Renal pelvis (tissue), 4 donors: ENCODE data around the gene LUC7L2. TPM values are rescaled to one million over a fixed set of nuclear protein-coding genes. Genes with fewer than 3 reads are reported as not detected.
"Not testable (repeated sequence)": the region's sequence is repeated elsewhere in the genome, so short reads cannot be mapped to it uniquely, and the experiment has no call there.

Source experiments
- DNase-seq: peaks from one replicate; pipeline ENCODE4 v3.0.0-alpha.2; 2013
- polyA plus RNA-seq, 3 donors: library from polyadenylated mRNA; unstranded; fragments of 120-200 nt; gene quantifications; one replicate each; pipeline ENCODE4 v1.2.1, GENCODE V29; 2013; ENCODE audit not compliant: insufficient read length in 3 of 3

LUC7L2 gene
- polyA plus RNA-seq, 3 donors: 107 to 171 (median 167) TPM

DNA sequence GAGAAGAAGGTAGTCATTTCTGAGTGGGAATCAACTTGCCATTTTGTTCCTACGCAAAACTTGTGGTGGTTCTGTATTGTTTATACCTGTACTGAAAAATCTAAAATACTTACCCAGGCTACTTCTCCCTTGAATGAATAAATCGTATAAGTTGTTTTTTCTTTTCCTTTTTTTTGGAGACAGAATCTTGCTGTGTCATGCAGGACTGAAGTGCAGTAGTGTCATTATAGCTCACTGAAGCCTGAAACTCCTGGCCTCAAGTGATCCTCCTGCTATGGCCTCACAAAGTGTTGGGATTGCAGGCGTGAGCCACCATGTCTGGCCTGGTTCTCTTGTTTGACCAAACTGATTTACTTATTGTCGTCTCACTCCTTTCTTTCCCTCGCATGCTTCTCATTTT lies 27.9 kb downstream of the LUC7L2 start:
- DNase-seq: no peak

DNA sequence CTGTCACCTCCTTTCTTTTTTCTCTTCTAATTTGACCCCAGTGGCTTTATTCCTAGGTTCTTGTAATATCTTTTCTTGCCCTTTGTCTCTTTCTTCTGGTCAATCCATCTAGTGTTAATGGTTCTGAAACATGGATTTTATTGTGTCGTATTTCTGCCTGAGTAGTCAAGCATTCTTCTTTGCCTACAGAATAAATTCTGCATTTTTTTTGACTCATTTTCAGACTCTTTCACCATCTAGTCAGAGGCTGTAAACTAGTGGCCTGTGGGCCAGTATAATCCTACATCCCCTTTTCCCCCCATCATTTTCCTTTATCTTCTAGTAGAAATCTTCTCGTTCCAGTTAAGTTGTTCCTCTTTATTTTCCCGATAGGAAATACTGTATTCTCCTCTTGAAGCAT lies 29.4 kb downstream of the LUC7L2 start:
- no peak for DNase-seq

DNA sequence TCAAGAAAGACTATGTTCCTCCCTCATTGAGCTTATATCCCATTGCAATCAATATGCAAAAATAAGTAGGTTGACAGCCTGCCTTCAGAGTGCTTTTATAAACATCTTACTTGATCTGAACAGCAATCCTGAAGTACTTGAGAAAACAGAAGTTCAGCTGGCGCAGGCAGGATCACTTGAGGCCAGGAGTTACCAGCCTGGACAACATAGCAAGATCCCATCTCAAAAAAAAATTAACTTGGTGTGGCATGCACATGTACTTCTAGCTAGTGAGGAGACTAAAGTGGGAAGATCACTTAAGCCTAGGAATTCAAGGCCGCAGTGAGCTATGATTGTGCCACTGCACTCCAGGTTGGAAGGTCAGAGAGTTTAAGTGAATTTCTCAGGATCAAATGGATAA lies 30.1 kb downstream of the LUC7L2 start:
- no peak for DNase-seq

DNA sequence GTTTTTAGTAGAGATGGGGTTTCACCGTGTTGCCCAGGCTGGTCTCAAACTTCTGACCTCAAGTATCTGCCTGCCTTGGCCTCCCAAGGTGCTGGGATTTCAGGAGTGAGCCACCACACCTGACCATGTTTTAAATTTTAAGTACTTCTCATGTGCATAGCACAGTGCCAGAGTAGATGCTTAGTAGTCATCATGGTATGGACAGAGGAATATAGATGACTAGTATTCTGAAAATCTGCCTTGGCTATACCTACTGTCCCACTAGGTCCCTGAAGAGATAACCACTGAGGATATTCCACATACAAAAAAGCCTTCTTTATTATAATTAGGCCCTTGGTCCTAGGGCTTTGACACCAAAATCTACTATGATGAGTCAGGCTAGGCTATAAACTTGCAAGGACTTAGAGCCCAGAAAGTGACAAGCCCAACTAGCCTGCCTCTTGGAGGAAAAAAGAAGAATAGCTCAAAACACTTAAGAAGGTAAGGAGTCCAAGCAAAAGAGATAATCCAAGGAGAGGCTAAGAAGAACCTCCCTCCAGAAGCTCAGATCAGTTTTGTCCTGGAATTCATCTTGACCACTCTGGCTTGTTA lies 34.0 kb downstream of the LUC7L2 start:
- DNase-seq: no peak

DNA sequence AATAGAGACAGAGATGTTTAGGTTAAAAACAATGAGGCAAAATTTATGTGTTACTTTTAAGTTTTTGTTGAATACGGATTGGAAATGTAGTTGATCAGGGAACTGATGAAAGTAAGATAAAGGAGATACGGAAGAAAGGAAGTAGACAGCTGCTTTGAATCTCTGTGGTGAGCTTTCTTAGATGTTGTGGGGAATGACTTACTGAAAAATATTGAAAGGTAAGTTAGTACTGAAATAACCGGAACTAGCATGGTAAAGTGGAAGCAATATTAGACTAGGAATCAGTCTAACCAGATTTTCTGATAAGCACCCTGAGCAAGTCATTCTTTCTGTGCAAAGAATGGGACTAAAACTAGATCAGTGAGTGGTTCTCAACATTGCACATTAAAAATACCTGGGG lies 34.8 kb downstream of the LUC7L2 start:
- DNase-seq: no peak

DNA sequence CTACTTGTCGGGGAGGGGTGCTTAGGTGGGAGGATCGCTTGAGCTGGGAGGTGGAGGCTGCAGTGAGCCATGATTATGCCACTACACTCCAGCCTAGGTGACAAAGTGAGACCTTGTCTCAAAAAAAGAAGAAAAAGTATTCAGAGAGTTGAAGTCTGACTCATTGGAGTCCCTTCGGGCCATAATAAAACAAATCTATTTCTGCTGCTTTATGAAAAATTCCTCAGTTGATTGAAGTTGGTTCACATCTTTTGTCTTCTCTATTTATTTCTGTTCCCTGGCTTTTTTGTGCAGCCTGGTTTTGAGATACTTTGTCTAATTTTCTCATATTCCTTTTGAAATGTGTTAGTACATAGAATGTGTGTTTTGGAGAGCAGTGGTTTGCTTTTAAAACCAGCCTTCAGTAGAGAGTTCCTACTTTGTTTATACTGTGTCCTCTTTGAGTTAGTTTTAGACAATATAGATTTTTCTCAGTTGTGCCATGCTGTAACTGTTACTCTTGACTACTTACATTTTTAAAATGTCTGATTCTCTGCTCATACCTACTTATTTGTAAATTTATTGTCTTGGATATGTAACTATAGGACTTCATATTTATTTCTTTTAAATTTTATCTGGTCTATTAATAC lies 36.7 kb downstream of the LUC7L2 start:
- DNase-seq: no peak

DNA sequence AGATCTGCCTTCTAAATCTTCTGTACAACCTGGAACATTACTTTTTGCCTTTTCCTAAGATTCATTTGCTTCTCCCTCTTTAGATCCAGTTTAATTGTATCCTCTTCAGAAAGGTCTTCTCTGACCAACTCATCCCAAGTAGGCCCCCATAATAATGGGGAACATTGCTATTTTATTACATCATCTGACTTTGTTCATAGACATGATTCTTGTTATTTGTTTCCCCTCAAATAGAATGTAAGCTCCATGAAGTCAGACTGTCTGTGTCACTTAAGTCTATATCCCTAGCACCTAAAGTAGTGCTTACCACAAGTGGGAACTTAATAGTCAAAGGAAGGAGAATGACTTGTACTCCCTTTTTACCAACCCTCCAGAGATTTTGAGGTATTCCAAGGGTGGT lies 37.5 kb downstream of the LUC7L2 start:
- DNase-seq: no peak

DNA sequence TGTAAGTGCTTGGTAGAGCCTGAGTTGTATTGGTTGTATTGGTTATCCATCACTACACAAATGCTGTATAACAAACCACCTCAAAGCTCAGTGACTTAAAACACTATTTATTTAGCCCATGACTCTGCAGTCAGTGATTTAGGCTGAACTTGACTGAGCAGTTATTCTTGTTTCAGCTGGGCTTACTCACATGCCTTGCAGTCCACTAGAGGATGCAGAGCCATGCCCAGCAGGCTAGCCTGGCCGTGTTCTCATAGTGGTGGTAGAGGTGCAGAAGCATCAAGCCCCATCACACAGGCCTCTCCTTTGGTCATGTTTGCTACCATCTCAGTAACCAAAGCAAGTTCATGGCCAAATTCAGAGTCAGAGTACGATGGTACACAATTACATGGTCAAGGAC lies 43.9 kb downstream of the LUC7L2 start:
- no peak for DNase-seq

DNA sequence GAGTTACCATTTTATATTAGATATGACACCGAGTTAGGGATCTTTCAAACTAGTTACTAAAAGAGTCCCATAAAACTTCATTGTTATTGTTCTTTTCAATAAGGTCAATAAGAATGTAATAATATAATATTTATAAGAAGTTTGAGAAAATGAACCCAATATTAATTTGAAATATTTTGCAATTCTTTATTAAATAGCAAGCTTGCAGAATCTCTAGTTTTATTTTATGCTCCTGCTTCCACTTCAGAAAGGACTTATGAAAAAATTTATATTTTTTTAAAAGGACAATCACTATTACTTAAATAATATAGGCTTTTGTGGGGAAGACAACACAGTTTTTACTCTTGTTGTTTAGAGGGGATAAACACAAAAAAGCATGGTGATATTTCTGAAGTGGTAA lies 47.9 kb downstream of the LUC7L2 start:
- no peak for DNase-seq

DNA sequence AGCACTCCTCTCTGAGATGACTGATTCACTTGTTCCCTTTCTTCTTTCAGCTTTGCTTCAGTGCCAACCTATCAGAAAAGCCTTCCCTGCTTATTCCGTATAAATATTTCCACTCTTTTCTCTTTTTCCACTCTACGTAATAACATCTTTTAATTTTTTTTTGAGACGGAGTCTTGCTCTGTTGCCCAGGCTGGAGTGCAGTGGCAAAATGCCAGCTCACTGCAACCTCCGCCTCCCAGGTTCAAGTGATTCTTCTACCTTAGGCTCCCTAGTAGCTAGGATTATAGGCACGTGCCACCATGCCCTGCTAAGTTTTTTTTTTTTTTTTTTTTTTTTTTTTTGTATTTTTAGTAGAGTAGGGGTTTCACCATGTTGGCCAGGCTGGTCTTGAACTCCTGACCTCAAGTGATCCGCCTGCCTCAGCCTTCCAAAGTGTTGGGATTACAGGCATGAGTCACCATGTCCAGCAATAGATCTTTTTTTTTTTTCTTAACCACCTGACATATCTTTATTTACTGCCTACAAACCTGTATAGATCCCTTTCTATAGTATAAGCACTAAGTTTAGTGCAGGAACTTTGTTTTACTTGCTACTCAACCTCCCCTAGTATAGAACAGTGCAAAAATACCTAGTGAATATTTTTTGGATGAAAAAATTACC lies 55.2 kb downstream of the LUC7L2 start:
- DNase-seq: not testable (repeated sequence)

DNA sequence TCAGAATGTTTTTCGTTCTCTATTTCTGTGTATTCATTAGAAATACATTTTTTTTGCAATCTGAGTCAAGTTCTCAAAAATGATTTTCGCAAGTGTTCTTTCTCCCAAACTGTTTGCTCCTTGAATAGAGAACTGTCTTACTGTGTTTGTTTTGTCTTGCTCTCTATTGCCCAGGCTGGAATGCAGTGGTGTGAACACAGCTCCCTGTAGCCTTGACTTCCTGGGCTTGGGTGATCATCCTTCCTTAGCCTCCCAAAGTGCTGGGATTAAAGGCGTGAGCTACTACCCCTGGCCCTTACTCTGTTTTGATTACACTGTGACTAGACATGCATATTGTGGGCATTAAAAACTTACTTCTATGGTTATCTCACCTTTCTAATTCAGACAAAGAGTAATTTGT lies 56.7 kb downstream of the LUC7L2 start:
- no peak for DNase-seq

DNA sequence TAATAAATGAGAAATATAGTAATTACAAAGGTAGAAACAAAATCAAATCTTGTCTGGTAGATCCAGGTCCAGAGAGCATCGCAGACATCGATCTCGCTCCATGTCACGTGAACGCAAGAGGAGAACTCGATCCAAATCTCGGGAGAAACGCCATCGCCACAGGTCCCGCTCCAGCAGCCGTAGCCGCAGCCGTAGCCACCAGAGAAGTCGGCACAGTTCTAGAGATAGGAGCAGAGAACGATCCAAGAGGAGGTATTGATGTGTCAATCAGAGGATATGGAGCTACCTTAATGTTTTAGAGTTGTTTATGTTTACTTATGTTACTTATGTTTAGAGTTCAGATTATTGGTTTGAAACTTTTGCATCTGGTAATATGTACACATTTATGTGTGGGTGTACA lies 57.8 kb downstream of the LUC7L2 start:
- DNase-seq: no peak

DNA sequence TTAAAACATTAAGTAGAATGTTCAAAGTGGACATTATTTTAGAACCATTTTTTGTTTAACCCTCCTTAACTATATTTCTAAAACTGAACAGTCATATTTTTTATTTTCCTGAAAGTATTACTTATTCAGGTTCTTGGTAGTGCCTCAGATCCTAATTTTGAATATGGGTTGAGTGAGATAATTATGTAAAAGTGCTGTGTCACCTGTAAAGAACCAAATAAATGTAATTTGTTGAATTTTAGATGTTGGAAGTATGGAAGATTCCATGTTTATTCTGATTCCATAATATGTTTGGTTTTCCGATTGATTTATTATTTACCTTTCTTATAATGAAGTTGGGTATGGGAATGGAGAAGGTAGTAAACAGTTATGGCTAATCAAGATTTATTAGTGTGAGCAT lies 61.4 kb downstream of the LUC7L2 start:
- DNase-seq: no peak

DNA sequence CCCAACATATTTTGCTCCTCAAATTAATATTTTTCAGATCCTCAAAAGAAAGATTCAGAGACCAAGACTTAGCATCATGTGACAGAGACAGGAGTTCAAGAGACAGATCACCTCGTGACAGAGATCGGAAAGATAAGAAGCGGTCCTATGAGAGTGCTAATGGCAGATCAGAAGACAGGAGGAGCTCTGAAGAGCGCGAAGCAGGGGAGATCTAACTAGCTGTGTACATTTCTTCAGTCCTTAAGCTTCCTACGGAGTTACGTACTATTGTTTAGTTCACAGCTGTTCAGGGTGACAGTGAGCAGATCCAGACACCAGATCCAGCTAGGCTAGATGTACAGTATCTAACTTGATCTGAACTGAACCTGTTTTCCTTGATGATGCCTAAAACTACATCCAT lies 62.4 kb downstream of the LUC7L2 start:
- DNase-seq: no peak

DNA sequence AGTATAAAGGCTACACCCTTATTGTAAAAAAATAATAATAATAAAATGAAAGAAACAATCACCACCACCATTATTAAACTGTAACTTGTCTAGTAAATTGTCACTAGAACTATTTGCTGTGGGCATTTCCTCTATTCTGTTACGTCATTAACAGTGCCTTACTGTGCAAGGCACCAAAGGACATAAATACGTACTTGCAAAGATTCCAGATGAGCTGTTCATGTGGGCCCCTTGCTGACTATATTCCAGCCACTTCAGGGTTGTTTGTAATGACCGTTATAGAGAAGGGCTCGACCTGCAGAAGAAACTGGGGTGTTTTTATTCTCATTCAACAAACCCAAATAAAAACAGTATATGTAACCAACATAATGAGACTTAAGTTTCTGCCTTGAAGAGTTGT lies 63.4 kb downstream of the LUC7L2 start:
- no peak for DNase-seq

DNA sequence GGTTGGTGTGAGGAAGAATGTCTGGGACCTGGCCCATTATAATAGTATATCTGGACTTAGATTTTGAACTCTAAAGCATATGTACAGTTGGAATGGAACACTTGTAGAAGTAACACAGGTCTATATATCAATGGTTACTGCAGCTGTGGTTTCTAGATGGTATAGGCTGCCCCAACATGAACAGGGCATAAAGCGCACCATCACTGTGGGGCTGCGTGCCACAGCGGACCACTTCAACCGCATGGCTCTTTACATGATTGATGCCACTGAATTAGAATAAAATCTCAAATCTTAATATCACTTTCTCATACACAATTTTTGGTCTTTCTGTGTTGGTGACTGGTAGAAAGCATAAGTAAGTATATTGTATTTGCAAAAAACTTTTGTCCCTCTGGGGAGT lies 64.3 kb downstream of the LUC7L2 start:
- DNase-seq: no peak

DNA sequence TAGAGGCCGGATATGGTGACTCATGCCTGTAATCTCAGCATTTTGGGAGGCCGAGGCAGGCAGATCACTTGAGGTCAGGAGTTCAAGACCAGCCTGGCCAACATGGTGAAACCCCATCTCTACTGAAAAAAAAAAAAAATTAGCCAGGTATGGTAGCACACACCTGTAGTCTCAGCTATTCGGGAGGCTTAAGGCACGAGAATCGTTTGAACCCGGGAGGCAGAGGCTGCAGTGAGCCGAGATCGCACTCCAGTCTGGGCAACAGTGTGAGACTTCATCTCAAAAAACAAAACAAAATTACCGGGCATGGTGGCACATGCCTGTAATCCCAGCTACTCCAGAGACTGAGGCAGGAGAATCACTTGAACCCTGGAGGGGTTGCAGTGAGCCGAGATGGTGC lies 66.0 kb downstream of the LUC7L2 start:
- DNase-seq: not testable (repeated sequence)

DNA sequence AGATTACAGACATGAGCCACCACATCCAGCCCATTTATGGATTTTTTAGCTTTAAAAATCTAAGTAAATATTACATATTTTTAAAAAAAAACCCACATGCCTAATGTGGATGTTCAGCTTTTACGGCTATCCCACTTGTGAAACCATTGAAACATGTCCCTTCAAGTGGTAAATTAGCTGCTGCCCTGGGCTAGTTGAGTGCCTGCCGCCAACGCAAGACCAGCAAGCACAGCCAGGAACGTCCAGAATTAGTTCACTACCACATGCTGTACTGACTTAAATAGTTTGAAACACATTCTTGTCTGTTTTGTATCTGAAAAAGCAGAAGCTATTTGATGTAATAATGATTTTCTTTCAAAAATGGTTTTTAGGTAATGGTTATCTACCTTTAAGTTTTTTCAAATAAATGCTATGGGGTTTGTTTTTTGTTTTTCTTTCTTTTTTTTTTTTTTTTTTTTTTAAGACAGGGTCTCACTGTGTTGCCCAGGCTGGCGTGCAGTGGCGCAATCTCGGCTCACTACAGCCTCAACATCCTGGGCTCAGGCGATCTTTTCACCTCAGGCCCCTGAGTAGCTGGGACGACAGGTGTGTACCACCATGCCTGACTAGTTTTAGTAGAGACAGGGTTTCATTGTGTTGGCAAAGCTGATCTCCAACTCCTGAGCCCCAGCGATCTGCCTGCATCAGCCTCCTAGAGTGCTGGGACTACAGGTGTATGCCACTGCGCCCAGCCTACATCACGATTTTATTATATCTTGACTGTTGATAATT lies 66.7 kb downstream of the LUC7L2 start:
- DNase-seq: no peak

DNA sequence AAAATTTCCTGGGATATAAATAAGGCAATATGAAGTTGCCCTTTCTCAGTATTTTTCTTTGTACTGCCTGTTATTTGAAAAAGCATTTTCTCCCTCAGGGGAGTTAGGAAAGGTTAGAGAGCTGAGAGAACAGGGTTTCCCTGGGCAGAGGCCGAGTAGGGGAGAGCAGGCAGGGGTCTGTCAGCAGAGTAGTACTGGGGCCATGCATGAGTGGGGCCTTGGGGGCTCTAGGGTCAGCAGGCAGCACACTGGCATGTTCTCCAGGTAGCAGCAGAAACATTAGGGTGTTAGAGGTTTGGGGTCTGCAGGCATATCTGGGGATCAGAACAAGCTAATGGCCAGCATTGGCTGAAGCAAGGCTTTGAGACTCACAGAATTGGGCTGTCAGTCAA lies 67.3 kb downstream of the LUC7L2 start:
- DNase-seq: no peak

DNA sequence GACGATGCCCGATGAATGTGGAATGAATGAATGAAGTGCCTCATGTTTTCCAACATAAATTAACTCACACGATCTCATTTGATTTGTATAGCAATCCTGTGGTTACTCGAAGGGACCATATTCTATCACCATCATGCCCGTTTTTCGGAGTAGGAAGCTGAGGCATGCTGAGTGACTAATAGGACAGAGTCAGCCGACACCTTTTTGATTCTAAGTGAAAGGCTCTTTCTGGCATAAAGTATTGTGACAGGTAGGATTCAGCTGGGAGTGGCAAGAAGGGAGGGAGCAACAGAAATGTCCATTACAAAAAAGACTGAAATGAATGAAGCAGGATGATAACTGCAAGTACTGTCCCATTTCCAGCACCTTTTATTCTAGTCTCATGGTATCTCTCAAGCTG lies 68.1 kb downstream of the LUC7L2 start:
- no peak for DNase-seq

DNA sequence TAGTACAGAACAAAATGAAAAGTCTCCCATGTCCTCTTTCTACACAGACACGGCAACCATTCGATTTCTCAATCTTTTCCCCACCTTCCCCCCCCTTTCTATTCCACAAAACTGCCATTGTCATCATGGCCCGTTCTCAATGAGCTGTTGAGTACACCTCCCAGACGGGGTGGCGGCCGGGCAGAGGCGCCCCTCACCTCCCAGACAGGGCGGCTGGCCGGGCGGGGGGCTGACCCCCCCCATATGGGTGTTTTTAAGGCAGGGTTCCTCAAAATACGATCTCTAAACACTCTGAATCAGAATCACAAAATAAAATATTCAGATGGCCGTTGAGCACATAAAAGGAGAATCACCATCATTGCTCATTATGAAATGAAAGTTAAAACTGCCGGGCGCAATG lies 70.0 kb downstream of the LUC7L2 start:
- DNase-seq: not testable (repeated sequence)

DNA sequence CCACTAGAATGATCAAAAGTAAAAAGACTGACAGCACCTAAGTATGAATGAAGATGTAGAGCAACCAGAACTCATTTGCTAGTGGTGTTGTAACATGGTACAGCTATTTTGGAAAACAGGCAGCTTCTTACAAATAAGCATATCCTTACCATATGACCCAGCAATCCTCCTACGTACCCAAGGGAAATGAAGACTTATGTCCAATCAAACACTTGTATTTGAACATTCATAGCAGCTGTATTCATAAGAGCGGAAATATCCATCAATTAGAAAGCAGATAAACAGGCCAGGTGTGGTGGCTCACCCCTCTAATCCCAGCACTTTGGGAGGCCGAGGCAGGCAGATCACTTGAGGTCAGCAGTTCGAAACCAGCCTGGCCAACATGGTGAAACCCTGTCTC lies 70.7 kb downstream of the LUC7L2 start:
- DNase-seq: no peak

DNA sequence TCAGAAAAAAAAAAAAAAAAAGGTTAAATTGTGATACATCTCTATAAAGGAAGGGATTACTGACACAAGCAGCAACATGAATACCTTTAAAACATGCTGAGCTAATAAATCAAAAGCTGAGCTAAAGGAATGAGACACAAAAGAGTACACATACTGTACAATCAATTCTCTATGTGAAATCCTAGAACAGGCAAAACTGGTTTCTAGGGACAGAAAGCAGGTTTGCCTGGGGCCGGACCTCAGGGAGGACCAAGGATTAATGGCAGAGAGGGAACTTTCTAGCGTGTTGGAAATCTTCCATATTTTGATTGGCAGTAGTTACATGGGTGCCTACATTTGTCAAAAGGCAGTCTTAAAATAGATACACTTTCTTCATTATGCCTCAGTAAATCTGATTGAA lies 71.3 kb downstream of the LUC7L2 start:
- DNase-seq: no peak
